A549 (cell line): ENCODE results near the gene ELF2. TPM values are rescaled to one million over a fixed set of nuclear protein-coding genes. Genes with fewer than 3 reads are reported as not detected.

ENCODE experiments used
- ATAC-seq, 2 experiments: fragments of 200-7000 bp in 1 of 2; fragments of >200 bp in 1 of 2; cut with Nextera tagmentation in 1 of 2; cut with Tn5 transposase in 1 of 2; 3 replicates each; pipeline versions ENCODE4 v1.8.0 to v1.9.1; 2018 to 2020; ENCODE audit warnings: mild to moderate bottlenecking in 1 of 2, moderate library complexity in 1 of 2
- CTCF ChIA-PET: fragments of 300-600 bp; sonication (Branson Sonifier 250); formaldehyde crosslinking; extraction: SDS; loops from one replicate; lab custom pipeline; 2021; ENCODE audit warnings: antibody characterized with exemption, inconsistent platforms; lab: Yijun Ruan, JAX
- POLR2A ChIA-PET: fragments of 350-600 bp; formaldehyde crosslinking; extraction: SDS; loops from one replicate; lab custom pipeline; 2021; ENCODE audit warnings: antibody characterized with exemption, inconsistent platforms; lab: Yijun Ruan, JAX
- DNase-seq, 2 experiments: peaks; one replicate each; pipeline versions ENCODE4 v3.0.0 to v3.0.0-alpha.2; 2011 to 2016; ENCODE audit warnings: low read depth in 1 of 2, low spot score in 1 of 2
- FAIRE-seq: peaks from 2 replicates; lab custom pipeline; 2011; peaks lifted over from hg19 to GRCh38; lab: Jason Lieb, UNC
- H3K27ac ChIP-seq, 2 experiments: fragments of >200 bp; sonication (Bioruptor Twin); formaldehyde crosslinking; 3 replicates each; pipeline ENCODE4 v1.5.1; 2016 to 2017
- H3K4me1 ChIP-seq: fragments of >200 bp; sonication (Bioruptor Twin); formaldehyde crosslinking; 3 replicates; pipeline ENCODE4 v1.6.1; 2016
- H3K4me2 ChIP-seq: fragments of >200 bp; sonication (Bioruptor Twin); formaldehyde crosslinking; 3 replicates; pipeline ENCODE4 v1.6.1; 2016
- H3K4me3 ChIP-seq: fragments of >200 bp; sonication (Bioruptor Twin); formaldehyde crosslinking; 3 replicates; pipeline ENCODE4 v1.5.1; 2016
- H3K9me3 ChIP-seq: fragments of >200 bp; sonication (Bioruptor Twin); formaldehyde crosslinking; 3 replicates; pipeline ENCODE4 v1.6.1; 2016
- BHLHE40 ChIP-seq: IDR thresholded peaks from 2 replicates; pipeline ENCODE4 v1.6.1; 2012; ENCODE audit warnings: low read depth, low read length, inconsistent platforms
- CBX8 ChIP-seq: fragments of 200-600 bp; sonication (generic); IDR thresholded peaks from 2 replicates; pipeline ENCODE4 v1.6.1; 2016
- CEBPB ChIP-seq, 2 experiments: fragments of >200 bp in 1 of 2; sonication (Bioruptor Twin) in 1 of 2; formaldehyde crosslinking in 1 of 2; IDR thresholded peaks; 2 replicates each; pipeline ENCODE4 v1.6.1; 2012 to 2016
- CTCF ChIP-seq: fragments of >200 bp; sonication (Bioruptor Twin); formaldehyde crosslinking; IDR thresholded peaks from 3 replicates; pipeline ENCODE4 v1.5.1; 2016
- EHF ChIP-seq: fragments of 250-450 bp; sonication (Bioruptor Pico); IDR thresholded peaks from 2 replicates; pipeline ENCODE4 v1.5.0; 2020; ENCODE audit warnings: mild to moderate bottlenecking
- GATA3 ChIP-seq: IDR thresholded peaks from 2 replicates; pipeline ENCODE4 v1.6.1; 2012; ENCODE audit warnings: borderline replicate concordance
- HDAC2 ChIP-seq: fragments of 200-600 bp; sonication (generic); IDR thresholded peaks from 2 replicates; pipeline ENCODE4 v1.6.1; 2016
- HEYL ChIP-seq: fragments of 250-450 bp; sonication (Bioruptor Pico); IDR thresholded peaks from 2 replicates; pipeline ENCODE4 v1.8.0; 2021; ENCODE audit warnings: mild to moderate bottlenecking, moderate library complexity
- HMGXB4 ChIP-seq: fragments of 250-450 bp; sonication (Bioruptor Pico); IDR thresholded peaks from 2 replicates; pipeline ENCODE4 v1.5.0; 2021; ENCODE audit warnings: mild to moderate bottlenecking, moderate library complexity, borderline replicate concordance
- HOXA7 ChIP-seq: fragments of 250-450 bp; sonication (Bioruptor Pico); IDR thresholded peaks from 2 replicates; pipeline ENCODE4 v1.5.0; 2020; ENCODE audit warnings: mild to moderate bottlenecking, moderate library complexity
- HOXB13 ChIP-seq: fragments of 250-450 bp; sonication (Bioruptor Pico); IDR thresholded peaks from 2 replicates; pipeline ENCODE4 v1.5.0; 2020; ENCODE audit warnings: low read depth, mild to moderate bottlenecking, moderate library complexity
- NFE2L2 ChIP-seq: fragments of 150-350 bp; conservative IDR thresholded peaks from 2 replicates; pipeline ENCODE4 v1.6.1; 2014; ENCODE audit warnings: low read length
- PHF8 ChIP-seq: fragments of 200-600 bp; sonication (generic); IDR thresholded peaks from 2 replicates; pipeline ENCODE4 v1.6.1; 2016; ENCODE audit warnings: low read depth, mild to moderate bottlenecking, antibody characterized with exemption, moderate library complexity, borderline replicate concordance
- POLR2AphosphoS2 ChIP-seq: conservative IDR thresholded peaks from 2 replicates; pipeline ENCODE4 v1.6.1; 2012; ENCODE audit warnings: low read length, improper control_type of control experiment, inconsistent platforms
- RAD21 ChIP-seq, 2 experiments: fragments of >200 bp in 1 of 2; sonication (Bioruptor Twin) in 1 of 2; formaldehyde crosslinking in 1 of 2; IDR thresholded peaks in 1 of 2; conservative IDR thresholded peaks in 1 of 2; 2 replicates in 1 of 2; 3 replicates in 1 of 2; pipeline ENCODE4 v1.6.1; 2012 to 2018; ENCODE audit warnings: inconsistent platforms in 1 of 2
- RARB ChIP-seq: fragments of 250-450 bp; sonication (Bioruptor Pico); IDR thresholded peaks from 2 replicates; pipeline ENCODE4 v1.8.0; 2021; ENCODE audit warnings: mild to moderate bottlenecking, moderate library complexity
- REST ChIP-seq: fragments of 200-600 bp; sonication (generic); IDR thresholded peaks from 2 replicates; pipeline ENCODE4 v1.6.1; 2016; ENCODE audit warnings: antibody characterized with exemption, mild to moderate bottlenecking, moderate library complexity
- SMC3 ChIP-seq: fragments of >200 bp; sonication (Bioruptor Twin); formaldehyde crosslinking; IDR thresholded peaks from 3 replicates; pipeline ENCODE4 v1.6.1; 2018; ENCODE audit warnings: inconsistent platforms
- TFCP2L1 ChIP-seq: fragments of 250-450 bp; sonication (Bioruptor Pico); IDR thresholded peaks from 2 replicates; pipeline ENCODE4 v1.5.0; 2021; ENCODE audit warnings: mild to moderate bottlenecking
- TP53 ChIP-seq: fragments of 250-450 bp; sonication (Bioruptor Pico); IDR thresholded peaks from 2 replicates; pipeline ENCODE4 v1.5.0; 2021; ENCODE audit warnings: mild to moderate bottlenecking, moderate library complexity
- ZFP36 ChIP-seq: fragments of 450-650 bp; IDR thresholded peaks from 2 replicates; pipeline ENCODE4 v1.6.1; 2014; ENCODE audit warnings: borderline replicate concordance; ENCODE audit not compliant: partially characterized antibody
- WGBS: methylation state at CpG from one replicate; pipeline ENCODE4 v1.1.6; 2017; ENCODE audit errors: missing lambda C conversion rate; 5-methylcytosine and 5-hydroxymethylcytosine counted together
- polyA plus RNA-seq, 4 experiments: library from polyadenylated mRNA; depleted of rRNA in 3 of 4; stranded (reverse); fragments of >200 nt; fragmentation: RNase III in 1 of 4; extraction: RNeasy Plus Mini Kit Qiagen cat#74134 plus additional on column Dnase treatment in 1 of 4; gene quantifications; 2 replicates in 3 of 4; 3 replicates in 1 of 4; pipeline ENCODE4 v1.2.3, GENCODE V29; 2011 to 2017
- TF ChIP-seq, protein P1 (sequence below): IDR thresholded peaks from 2 replicates; pipeline ENCODE4 v1.6.1; 2012
- TF ChIP-seq, protein P2 (sequence below): IDR thresholded peaks from 2 replicates; pipeline ENCODE4 v1.6.1; 2012

ELF2 gene
- polyA plus RNA-seq, 2 of the 4 experiments (the other 2 are of a cell fraction): 12.7 to 24.3 TPM

- ATAC-seq: no peak
- CTCF ChIA-PET: interaction anchor here (1.5 kb wide), 1 partner anchor 10 kb away, joined by 3 read pairs; no protein-coding TSS in a partner anchor
- FAIRE-seq: no peak
Measured at GRCh38 chr4:139202991-139203390, 26.0 kb upstream of the ELF2 start.

GRCh38 chr4:139200506-139200905 is 23.5 kb upstream of the ELF2 start:
- no peak overlapping the region for H3K27ac ChIP-seq
- no peak for TF ChIP-seq HOXA7 (CRISPR knock-in tag)
- TF ChIP-seq, protein P1, sequence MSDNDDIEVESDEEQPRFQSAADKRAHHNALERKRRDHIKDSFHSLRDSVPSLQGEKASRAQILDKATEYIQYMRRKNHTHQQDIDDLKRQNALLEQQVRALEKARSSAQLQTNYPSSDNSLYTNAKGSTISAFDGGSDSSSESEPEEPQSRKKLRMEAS: no peak
- no peak for TF ChIP-seq ZFP36
- TF ChIP-seq HDAC2: no peak
- no peak for TF ChIP-seq PHF8
- TF ChIP-seq REST: no peak
- no peak for TF ChIP-seq POLR2AphosphoS2
- TF ChIP-seq HMGXB4 (CRISPR knock-in tag): no peak
- TF ChIP-seq HOXB13 (CRISPR knock-in tag): no peak
- TF ChIP-seq TFCP2L1 (CRISPR knock-in tag): no peak
- TF ChIP-seq SMC3: no peak
- TF ChIP-seq RAD21 (conservative IDR thresholded peaks at IDR 0.05 in 1 of 2, IDR thresholded peaks at IDR 0.05 in 1 of 2): no peak
- no peak for TF ChIP-seq CTCF
- no peak for TF ChIP-seq RARB (CRISPR knock-in tag)
- TF ChIP-seq CEBPB (IDR thresholded peaks at IDR 0.05): no peak
- TF ChIP-seq NFE2L2: no peak
- TF ChIP-seq EHF (CRISPR knock-in tag): no peak
- TF ChIP-seq GATA3: no peak
- ChIA-PET CTCF (no interaction called here), POLR2A (no interaction called here)
- H3K4me1 ChIP-seq: no peaks in the 10 kb centered on the region
- no peak overlapping the region for H3K4me3 ChIP-seq
- no peaks in the 10 kb centered on the region for H3K9me3 ChIP-seq
- WGBS: 90% methylated on average over 4 of the region's 4 CpGs
- FAIRE-seq: no peak
- 0 out of 6 replicates have a peak, but pooled peaks of 1 of the 2 experiments have one; percentile 50 for ATAC-seq
- H3K4me2 ChIP-seq: no peak overlapping the region
- no peak for DNase-seq

More at GRCh38 chr4:139202991-139203390, 26.0 kb upstream of the ELF2 start:
- Histone ChIP-seq H3K4me3 (no peak overlapping the region), H3K4me2 (no peak overlapping the region), H3K4me1 (no peaks in the 10 kb centered on the region), H3K9me3 (no peaks in the 10 kb centered on the region), H3K27ac (no peak overlapping the region)
- POLR2A ChIA-PET: no interaction called here
- TF ChIP-seq PHF8 (no peak), HEYL (CRISPR knock-in tag) (no peak), CBX8 (no peak), POLR2AphosphoS2 (no peak), GATA3 (no peak), TP53 (CRISPR knock-in tag) (no peak), BHLHE40 (no peak)
- TF ChIP-seq, protein P2, sequence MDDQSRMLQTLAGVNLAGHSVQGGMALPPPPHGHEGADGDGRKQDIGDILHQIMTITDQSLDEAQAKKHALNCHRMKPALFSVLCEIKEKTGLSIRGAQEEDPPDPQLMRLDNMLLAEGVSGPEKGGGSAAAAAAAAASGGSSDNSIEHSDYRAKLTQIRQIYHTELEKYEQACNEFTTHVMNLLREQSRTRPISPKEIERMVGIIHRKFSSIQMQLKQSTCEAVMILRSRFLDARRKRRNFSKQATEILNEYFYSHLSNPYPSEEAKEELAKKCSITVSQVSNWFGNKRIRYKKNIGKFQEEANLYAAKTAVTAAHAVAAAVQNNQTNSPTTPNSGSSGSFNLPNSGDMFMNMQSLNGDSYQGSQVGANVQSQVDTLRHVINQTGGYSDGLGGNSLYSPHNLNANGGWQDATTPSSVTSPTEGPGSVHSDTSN: no peak
- DNase-seq: no peak
- WGBS: 92% methylated on average over 2 of the region's 2 CpGs
